ENCODE data around the gene ICE2.

The ICE2 gene

DNA sequence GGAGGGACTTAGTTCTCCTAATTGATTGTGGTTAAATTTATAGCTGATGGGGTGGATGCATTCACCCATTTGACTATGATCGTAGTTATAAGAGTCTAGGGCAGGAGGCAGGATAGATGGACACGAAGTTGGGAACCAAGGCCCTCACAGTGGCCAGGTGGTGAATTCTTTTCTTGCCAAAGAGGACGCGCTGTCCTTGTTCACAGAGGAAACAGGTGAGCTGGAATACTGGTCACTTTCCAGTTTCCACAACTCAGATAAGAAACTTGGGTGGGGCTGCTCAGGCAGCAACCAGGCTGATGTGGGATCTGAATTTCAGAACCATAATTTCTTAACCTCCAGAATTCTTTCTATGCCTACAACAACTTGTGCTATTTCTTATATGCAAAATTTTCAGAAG, 34.0 kb upstream of the ICE2 start:
- no peak overlapping the region for H2BK5ac ChIP-seq (ENCODE audit: low read length)
- H3K4ac ChIP-seq (ENCODE audit: low read length): no peak overlapping the region
- no peaks in the 10 kb centered on the region for H3K9me3 ChIP-seq (replicated peaks in 1 of 2; ENCODE audit: control insufficient read depth in 2 of 2, insufficient read depth in 1 of 2, low read depth in 1 of 2, low read length in 2 of 2)
- no peak for DNase-seq (ENCODE audit: low spot score)
- no peak overlapping the region for H3K27ac ChIP-seq (replicated peaks; ENCODE audit: low read length)
- H3K27me3 ChIP-seq (ENCODE audit: control insufficient read depth in 3 of 3, insufficient read depth in 3 of 3, low read depth in 1 of 3, low read length in 3 of 3): no peaks in the 10 kb centered on the region
- H2BK15ac ChIP-seq (ENCODE audit: low read length): no peak overlapping the region
- H2AK5ac ChIP-seq (ENCODE audit: low read depth, low read length): no peak overlapping the region
- no peak overlapping the region for H3K4me3 ChIP-seq (ENCODE audit: low read length in 2 of 2)
- no peak overlapping the region for H2BK12ac ChIP-seq (ENCODE audit: low read length)
- no peak overlapping the region for H3K23ac ChIP-seq (ENCODE audit: low read depth, low read length, poor library complexity)
- H3K79me1 ChIP-seq (ENCODE audit: low read depth, low read length): no peaks in the 10 kb centered on the region
- H2BK120ac ChIP-seq (ENCODE audit: low read depth, low read length): no peak overlapping the region
- H3K18ac ChIP-seq (ENCODE audit: low read length): no peak overlapping the region
- no peak overlapping the region for H3K4me2 ChIP-seq (ENCODE audit: insufficient read depth, low read length, poor library complexity, severe bottlenecking)
- no peak overlapping the region for H2AFZ ChIP-seq (ENCODE audit: low read length)
- H3K9ac ChIP-seq (ENCODE audit: low read depth, low read length, poor library complexity): no peak overlapping the region
- H4K8ac ChIP-seq (ENCODE audit: low read depth, low read length): no peak overlapping the region
- peaks cover 0 to 2% of the 10 kb centered on the region in 2 donors for H3K4me1 ChIP-seq (ENCODE audit: control insufficient read depth in 2 of 2, insufficient read depth in 1 of 2, low read depth in 1 of 2, low read length in 2 of 2)
- H3K36me3 ChIP-seq (replicated peaks in 1 of 2; ENCODE audit: control insufficient read depth in 2 of 2, insufficient read depth in 2 of 2, low read length in 2 of 2): no peaks in the 10 kb centered on the region
- H4K91ac ChIP-seq (ENCODE audit: low read depth, low read length, poor library complexity): no peak overlapping the region
- H3K14ac ChIP-seq (ENCODE audit: low read length): no peak overlapping the region
- WGBS, 2 donors (ENCODE audit: extremely low coverage in 2 of 2, insufficient read length in 2 of 2, insufficient replicate concordance in 1 of 2): no CpG with 5 or more reads among the region's 4 CpGs

DNA sequence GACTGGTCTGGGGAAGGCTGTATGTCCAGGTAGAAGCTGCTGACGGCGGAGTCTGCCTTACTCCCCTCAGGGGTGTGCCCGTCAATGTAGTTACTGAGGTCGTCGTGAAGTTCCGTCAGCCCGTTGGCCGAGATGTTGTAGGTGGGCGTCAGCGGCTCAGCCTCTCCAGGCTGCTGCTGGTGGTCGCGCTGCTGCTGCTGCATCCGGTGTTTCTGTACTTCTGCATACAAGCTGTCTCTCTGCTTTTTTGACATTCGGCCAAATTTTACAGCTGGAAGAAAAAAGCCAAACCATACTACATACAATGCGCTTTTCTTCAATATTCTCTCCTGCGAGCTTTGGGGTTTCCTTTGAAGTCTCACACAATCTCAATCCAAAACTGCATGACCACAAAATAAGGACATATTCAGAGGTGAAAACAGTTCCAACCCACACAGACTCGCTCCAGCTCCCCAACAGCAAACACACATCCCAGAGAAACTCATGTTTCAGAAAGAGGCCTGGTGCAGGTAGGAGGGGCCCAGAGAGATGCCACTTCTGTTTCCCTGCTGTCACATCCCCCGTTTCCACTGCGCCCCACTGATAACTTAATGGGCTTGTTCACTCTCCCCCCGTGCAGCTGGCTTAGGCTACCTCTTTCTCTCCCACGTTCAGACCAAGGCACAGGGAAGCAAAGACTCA, 32.5 kb upstream of the ICE2 start:
- Histone ChIP-seq H3K36me3 (replicated peaks in 1 of 2; ENCODE audit: control insufficient read depth in 2 of 2, insufficient read depth in 2 of 2, low read length in 2 of 2) (no peaks in the 10 kb centered on the region), H3K18ac (ENCODE audit: low read length) (no peak overlapping the region), H3K27me3 (ENCODE audit: control insufficient read depth in 3 of 3, insufficient read depth in 3 of 3, low read depth in 1 of 3, low read length in 3 of 3) (no peaks in the 10 kb centered on the region)

DNA sequence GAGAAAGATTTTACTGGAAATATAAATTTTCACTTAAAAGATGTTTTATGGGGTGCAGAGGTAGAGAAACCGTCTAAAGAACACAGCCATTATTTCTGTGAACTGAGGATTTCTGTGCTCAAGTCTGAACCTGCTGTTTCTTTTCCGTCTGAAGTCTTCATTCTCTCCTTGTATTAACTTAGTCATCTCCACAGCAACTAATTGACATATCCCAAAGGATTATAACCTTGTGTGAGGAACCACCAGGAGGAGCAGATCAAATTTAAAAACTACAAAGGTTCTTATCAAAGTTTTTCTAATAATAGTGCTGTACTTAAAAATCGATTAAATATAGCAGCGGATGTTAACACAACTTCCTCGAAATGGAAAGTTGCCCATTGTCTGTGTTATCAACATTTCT, 31.1 kb upstream of the ICE2 start:
- Histone ChIP-seq H2BK120ac (ENCODE audit: low read depth, low read length) (no peak overlapping the region), H3K23ac (ENCODE audit: low read depth, low read length, poor library complexity) (no peak overlapping the region), H3K4me1 (ENCODE audit: control insufficient read depth in 2 of 2, insufficient read depth in 1 of 2, low read depth in 1 of 2, low read length in 2 of 2) (peaks cover 0 to 2% of the 10 kb centered on the region in 2 donors), H2AK5ac (ENCODE audit: low read depth, low read length) (no peak overlapping the region), H2BK5ac (ENCODE audit: low read length) (no peak overlapping the region), H3K14ac (ENCODE audit: low read length) (no peak overlapping the region), H4K8ac (ENCODE audit: low read depth, low read length) (no peak overlapping the region), H3K9me3 (replicated peaks in 1 of 2; ENCODE audit: control insufficient read depth in 2 of 2, insufficient read depth in 1 of 2, low read depth in 1 of 2, low read length in 2 of 2) (no peaks in the 10 kb centered on the region), H2AFZ (ENCODE audit: low read length) (no peak overlapping the region), H4K91ac (ENCODE audit: low read depth, low read length, poor library complexity) (no peak overlapping the region), H3K27me3 (ENCODE audit: control insufficient read depth in 3 of 3, insufficient read depth in 3 of 3, low read depth in 1 of 3, low read length in 3 of 3) (no peaks in the 10 kb centered on the region), H3K79me1 (ENCODE audit: low read depth, low read length) (no peaks in the 10 kb centered on the region), H3K4me3 (ENCODE audit: low read length in 2 of 2) (no peak overlapping the region), H2BK15ac (ENCODE audit: low read length) (no peak overlapping the region), H3K27ac (replicated peaks; ENCODE audit: low read length) (no peak overlapping the region), H2BK12ac (ENCODE audit: low read length) (no peak overlapping the region), H3K9ac (ENCODE audit: low read depth, low read length, poor library complexity) (no peak overlapping the region), H3K36me3 (replicated peaks in 1 of 2; ENCODE audit: control insufficient read depth in 2 of 2, insufficient read depth in 2 of 2, low read length in 2 of 2) (no peaks in the 10 kb centered on the region), H3K18ac (ENCODE audit: low read length) (no peak overlapping the region), H3K4me2 (ENCODE audit: insufficient read depth, low read length, poor library complexity, severe bottlenecking) (no peak overlapping the region), H3K4ac (ENCODE audit: low read length) (no peak overlapping the region)
- WGBS, 2 donors (ENCODE audit: extremely low coverage in 2 of 2, insufficient read length in 2 of 2, insufficient replicate concordance in 1 of 2): no CpG with 5 or more reads among the region's 5 CpGs
- no peak for DNase-seq (ENCODE audit: low spot score)

More for the DNA sequence above, 32.5 kb upstream of the ICE2 start:
- no peak overlapping the region for H3K14ac ChIP-seq (ENCODE audit: low read length)
- H3K9ac ChIP-seq (ENCODE audit: low read depth, low read length, poor library complexity): no peak overlapping the region
- no peak overlapping the region for H4K8ac ChIP-seq (ENCODE audit: low read depth, low read length)
- no peak overlapping the region for H3K27ac ChIP-seq (replicated peaks; ENCODE audit: low read length)
- no peak overlapping the region for H2AFZ ChIP-seq (ENCODE audit: low read length)
- H2BK120ac ChIP-seq (ENCODE audit: low read depth, low read length): no peak overlapping the region
- H3K4me1 ChIP-seq (ENCODE audit: control insufficient read depth in 2 of 2, insufficient read depth in 1 of 2, low read depth in 1 of 2, low read length in 2 of 2): peaks cover 0 to 2% of the 10 kb centered on the region in 2 donors
- no peak overlapping the region for H3K23ac ChIP-seq (ENCODE audit: low read depth, low read length, poor library complexity)
- DNase-seq (ENCODE audit: low spot score): no peak
- H2BK5ac ChIP-seq (ENCODE audit: low read length): no peak overlapping the region
- no CpG with 5 or more reads among the region's 21 CpGs for WGBS, 2 donors (ENCODE audit: extremely low coverage in 2 of 2, insufficient read length in 2 of 2, insufficient replicate concordance in 1 of 2)
- H3K4me3 ChIP-seq (ENCODE audit: low read length in 2 of 2): no peak overlapping the region
- no peak overlapping the region for H2AK5ac ChIP-seq (ENCODE audit: low read depth, low read length)
- no peaks in the 10 kb centered on the region for H3K9me3 ChIP-seq (replicated peaks in 1 of 2; ENCODE audit: control insufficient read depth in 2 of 2, insufficient read depth in 1 of 2, low read depth in 1 of 2, low read length in 2 of 2)
- no peak overlapping the region for H3K4ac ChIP-seq (ENCODE audit: low read length)
- H3K4me2 ChIP-seq (ENCODE audit: insufficient read depth, low read length, poor library complexity, severe bottlenecking): no peak overlapping the region
- H2BK12ac ChIP-seq (ENCODE audit: low read length): no peak overlapping the region
- no peak overlapping the region for H4K91ac ChIP-seq (ENCODE audit: low read depth, low read length, poor library complexity)
- no peaks in the 10 kb centered on the region for H3K79me1 ChIP-seq (ENCODE audit: low read depth, low read length)
- no peak overlapping the region for H2BK15ac ChIP-seq (ENCODE audit: low read length)

DNA sequence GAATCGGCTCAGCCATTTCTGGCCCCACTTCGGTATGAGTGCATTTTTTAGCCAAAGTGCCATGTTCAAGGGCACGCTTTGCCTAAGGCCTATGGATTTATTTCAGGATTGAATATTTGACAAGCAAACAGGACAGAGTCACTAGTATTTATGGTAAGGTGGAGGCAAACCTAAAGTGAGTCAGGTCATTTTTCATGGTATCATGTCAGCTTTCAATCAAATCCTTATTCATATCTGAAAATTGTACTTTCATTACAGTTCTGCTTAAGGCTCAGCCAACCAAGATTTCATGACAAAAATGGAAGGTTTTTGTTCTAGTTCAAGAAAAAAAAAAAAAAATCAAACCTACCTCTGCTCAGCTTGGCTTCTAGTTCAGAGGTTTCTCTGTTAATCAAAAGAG, 30.5 kb upstream of the ICE2 start:
- H2BK12ac ChIP-seq (ENCODE audit: low read length): no peak overlapping the region
- no CpG with 5 or more reads among the region's 3 CpGs for WGBS, 2 donors (ENCODE audit: extremely low coverage in 2 of 2, insufficient read length in 2 of 2, insufficient replicate concordance in 1 of 2)
- peaks cover 0 to 2% of the 10 kb centered on the region in 2 donors for H3K4me1 ChIP-seq (ENCODE audit: control insufficient read depth in 2 of 2, insufficient read depth in 1 of 2, low read depth in 1 of 2, low read length in 2 of 2)
- H2AK5ac ChIP-seq (ENCODE audit: low read depth, low read length): no peak overlapping the region
- H4K91ac ChIP-seq (ENCODE audit: low read depth, low read length, poor library complexity): no peak overlapping the region
- H2BK120ac ChIP-seq (ENCODE audit: low read depth, low read length): no peak overlapping the region
- H3K23ac ChIP-seq (ENCODE audit: low read depth, low read length, poor library complexity): no peak overlapping the region
- no peak overlapping the region for H3K4me2 ChIP-seq (ENCODE audit: insufficient read depth, low read length, poor library complexity, severe bottlenecking)
- no peaks in the 10 kb centered on the region for H3K27me3 ChIP-seq (ENCODE audit: control insufficient read depth in 3 of 3, insufficient read depth in 3 of 3, low read depth in 1 of 3, low read length in 3 of 3)
- H3K18ac ChIP-seq (ENCODE audit: low read length): no peak overlapping the region
- no peak overlapping the region for H2BK15ac ChIP-seq (ENCODE audit: low read length)
- no peak overlapping the region for H2BK5ac ChIP-seq (ENCODE audit: low read length)
- DNase-seq (ENCODE audit: low spot score): no peak
- no peak overlapping the region for H3K4me3 ChIP-seq (ENCODE audit: low read length in 2 of 2)
- no peak overlapping the region for H3K27ac ChIP-seq (replicated peaks; ENCODE audit: low read length)
- H3K79me1 ChIP-seq (ENCODE audit: low read depth, low read length): no peaks in the 10 kb centered on the region
- H3K36me3 ChIP-seq (replicated peaks in 1 of 2; ENCODE audit: control insufficient read depth in 2 of 2, insufficient read depth in 2 of 2, low read length in 2 of 2): no peaks in the 10 kb centered on the region
- H3K9me3 ChIP-seq (replicated peaks in 1 of 2; ENCODE audit: control insufficient read depth in 2 of 2, insufficient read depth in 1 of 2, low read depth in 1 of 2, low read length in 2 of 2): no peaks in the 10 kb centered on the region
- no peak overlapping the region for H4K8ac ChIP-seq (ENCODE audit: low read depth, low read length)
- no peak overlapping the region for H2AFZ ChIP-seq (ENCODE audit: low read length)
- no peak overlapping the region for H3K4ac ChIP-seq (ENCODE audit: low read length)
- no peak overlapping the region for H3K14ac ChIP-seq (ENCODE audit: low read length)
- H3K9ac ChIP-seq (ENCODE audit: low read depth, low read length, poor library complexity): no peak overlapping the region

Measured in neuronal stem cell (in vitro differentiated cells).